CD4-positive, alpha-beta memory T cell (primary cell): Measurements from ENCODE around the gene PBX3. TPM values are rescaled to one million over a fixed set of nuclear protein-coding genes. Genes with fewer than 3 reads are reported as not detected.
A peak's percentile ranks its signal among the peaks of the same experiment; 100 is the strongest.

Experiments
- CTCF ChIA-PET: fragments of 350-600 bp; sonication (Branson Sonifier 250); formaldehyde crosslinking; loops from one replicate; lab custom pipeline; 2021; ENCODE audit warnings: inconsistent platforms; ENCODE audit not compliant: partially characterized antibody; lab: Charles Lee
- POLR2A ChIA-PET: fragments of 350-600 bp; sonication (Branson Sonifier 250); formaldehyde crosslinking; loops from one replicate; lab custom pipeline; 2021; ENCODE audit not compliant: partially characterized antibody; lab: Charles Lee
- DNase-seq, 5 donors: peaks; one replicate each; pipeline versions ENCODE4 v3.0.0 to v3.0.0-alpha.2; 2020 to 2022; ENCODE audit warnings: mixed read lengths in 1 of 5
- H3K27ac ChIP-seq: one replicate; pipeline ENCODE4 v1.7.0; 2013; ENCODE audit warnings: low read depth, low read length
- H3K27me3 ChIP-seq: 2 replicates; pipeline ENCODE4 v1.7.0; 2013; ENCODE audit warnings: mild to moderate bottlenecking, low read length, moderate library complexity; ENCODE audit not compliant: insufficient read depth
- H3K36me3 ChIP-seq: 2 replicates; pipeline ENCODE4 v1.7.0; 2013; ENCODE audit warnings: mild to moderate bottlenecking, low read length, moderate library complexity; ENCODE audit not compliant: insufficient read depth
- H3K4me1 ChIP-seq: 2 replicates; pipeline ENCODE4 v1.7.0; 2013; ENCODE audit warnings: mild to moderate bottlenecking, low read length, moderate library complexity; ENCODE audit not compliant: insufficient read depth
- H3K4me3 ChIP-seq, 2 donors: one replicate each; pipeline ENCODE4 v1.7.0; 2013; ENCODE audit warnings: low read length in 2 of 2, mild to moderate bottlenecking in 1 of 2
- H3K9me3 ChIP-seq, 2 donors: one replicate each; pipeline ENCODE4 v1.7.0; 2013; ENCODE audit warnings: low read length in 2 of 2, control low read depth in 1 of 2; ENCODE audit not compliant: control insufficient read depth in 1 of 2
- H3K27ac Mint-ChIP-seq, 7 donors: one replicate each; pipeline ENCODE4 v1.8.0; 2020 to 2021; ENCODE audit warnings: mixed read lengths in 7 of 7, mild to moderate bottlenecking in 6 of 7, inconsistent platforms in 3 of 7, moderate library complexity in 3 of 7
- H3K27me3 Mint-ChIP-seq, 2 donors: one replicate each; pipeline ENCODE4 v1.8.0; 2020 to 2021; ENCODE audit warnings: mixed read lengths in 2 of 2
- H3K36me3 Mint-ChIP-seq, 2 donors: one replicate each; pipeline ENCODE4 v1.8.0; 2020 to 2021; ENCODE audit warnings: mixed read lengths in 2 of 2, inconsistent platforms in 1 of 2, mild to moderate bottlenecking in 1 of 2
- H3K4me1 Mint-ChIP-seq, 4 donors: one replicate each; pipeline ENCODE4 v1.8.0; 2020 to 2021; ENCODE audit warnings: mixed read lengths in 4 of 4, mild to moderate bottlenecking in 1 of 4
- H3K4me3 Mint-ChIP-seq, 8 donors: one replicate each; pipeline ENCODE4 v1.8.0; 2020 to 2021; ENCODE audit warnings: mixed read lengths in 8 of 8, mild to moderate bottlenecking in 7 of 8, moderate library complexity in 6 of 8, inconsistent platforms in 3 of 8
- H3K9me3 Mint-ChIP-seq, 8 donors: one replicate each; pipeline ENCODE4 v1.8.0; 2020 to 2021; ENCODE audit warnings: mixed read lengths in 8 of 8, mild to moderate bottlenecking in 5 of 8, inconsistent platforms in 3 of 8, moderate library complexity in 1 of 8
- intact Hi-C: fragments of 100-400 bp; cut with micrococcal nuclease; formaldehyde crosslinking; loops from one replicate; pipeline ENCODE4 v1.15.1; 2023
- polyA plus RNA-seq, 2 donors: library from polyadenylated mRNA; unstranded; fragments of 300-500 nt; fragmentation: Illumina TruSeq; gene quantifications; one replicate each; pipeline ENCODE4 v1.2.3, GENCODE V29; 2021
- total RNA-seq, 2 experiments: library from RNA; stranded (reverse); gene quantifications; one replicate each; pipeline ENCODE4 v1.2.3, GENCODE V29; 2021

Gene PBX3
- total and polyA plus RNA-seq, 4 experiments from 2014 or later: 2.2 to 17.0 (median 10.4) TPM

DNA sequence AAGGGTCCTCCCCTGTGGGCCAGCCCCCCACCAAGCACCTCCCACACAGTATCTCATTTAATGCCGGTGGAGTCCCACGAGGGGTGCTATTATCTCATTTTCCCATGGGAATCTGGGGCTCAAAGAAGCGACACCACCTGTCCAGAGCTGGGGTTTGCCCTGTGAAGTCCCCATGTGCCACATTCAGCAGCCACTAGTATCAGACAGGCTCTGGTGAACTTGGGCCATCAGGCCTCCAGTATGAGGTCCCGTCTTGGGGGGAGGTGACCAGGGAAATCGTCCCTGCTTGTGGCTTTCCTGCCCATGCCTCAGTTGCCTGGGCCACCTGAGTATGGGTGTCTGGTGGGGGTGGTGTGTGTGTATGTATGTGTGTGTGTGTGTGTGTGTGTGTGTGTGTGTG is 222.7 kb downstream of the PBX3 start:
- no peak for DNase-seq
- Mint-ChIP-seq H3K27me3 (no peaks in the 10 kb centered on the region), H3K9me3 (peaks cover 0 to 3% (median 1%) of the 10 kb centered on the region in 8 donors), H3K4me1 (no peaks in the 10 kb centered on the region), H3K4me3 (no peak overlapping the region), H3K36me3 (peaks cover 4 to 8% of the 10 kb centered on the region in 2 donors), H3K27ac (no peak overlapping the region)
- H3K36me3 ChIP-seq: no peaks in the 10 kb centered on the region
- ChIA-PET POLR2A (no interaction called here), CTCF (no interaction called here)
- H3K27me3 ChIP-seq: no peaks in the 10 kb centered on the region
- H3K27ac ChIP-seq: no peak overlapping the region
- no peak overlapping the region for H3K4me3 ChIP-seq
- intact Hi-C loops: no loop called here
- no peaks in the 10 kb centered on the region for H3K4me1 ChIP-seq
- H3K9me3 ChIP-seq: no peaks in the 10 kb centered on the region

- Histone ChIP-seq H3K27me3 (no peaks in the 10 kb centered on the region), H3K9me3 (no peaks in the 10 kb centered on the region), H3K27ac (no peak overlapping the region), H3K36me3 (no peaks in the 10 kb centered on the region), H3K4me1 (no peaks in the 10 kb centered on the region), H3K4me3 (no peak overlapping the region)
- H3K4me3 Mint-ChIP-seq: no peak overlapping the region
- peaks cover 0 to 4% (median 1%) of the 10 kb centered on the region in 8 donors for H3K9me3 Mint-ChIP-seq
- ChIA-PET POLR2A (no interaction called here), CTCF (no interaction called here)
- no peak for DNase-seq
- no peak overlapping the region for H3K27ac Mint-ChIP-seq
- peaks cover 4 to 8% of the 10 kb centered on the region in 2 donors for H3K36me3 Mint-ChIP-seq
- intact Hi-C loops: no loop called here
- no peaks in the 10 kb centered on the region for H3K4me1 Mint-ChIP-seq
- no peaks in the 10 kb centered on the region for H3K27me3 Mint-ChIP-seq
Observed at GRCh38 chr9:125970340-125970739, 223.2 kb downstream of the PBX3 start.

- Mint-ChIP-seq H3K4me1 (no peaks in the 10 kb centered on the region), H3K4me3 (no peak overlapping the region), H3K9me3 (peaks cover 0 to 4% (median 3%) of the 10 kb centered on the region in 8 donors), H3K27ac (peak overlapping the region in 1 of 7 donors; percentile 46), H3K27me3 (peaks cover 0 to 1% of the 10 kb centered on the region in 2 donors), H3K36me3 (peaks cover 4% of the 10 kb centered on the region in 2 donors)
- DNase-seq: no peak
- CTCF ChIA-PET: interaction anchor here (0.6 kb wide), 1 partner anchor 38 kb away, joined by 3 read pairs; no protein-coding TSS in a partner anchor
- Histone ChIP-seq H3K27me3 (no peaks in the 10 kb centered on the region), H3K27ac (no peak overlapping the region), H3K36me3 (no peaks in the 10 kb centered on the region), H3K4me3 (no peak overlapping the region), H3K4me1 (no peaks in the 10 kb centered on the region), H3K9me3 (no peaks in the 10 kb centered on the region)
- intact Hi-C loops: no loop called here
- POLR2A ChIA-PET: no interaction called here
Observed at GRCh38 chr9:125971050-125971449, 223.9 kb downstream of the PBX3 start.

DNA sequence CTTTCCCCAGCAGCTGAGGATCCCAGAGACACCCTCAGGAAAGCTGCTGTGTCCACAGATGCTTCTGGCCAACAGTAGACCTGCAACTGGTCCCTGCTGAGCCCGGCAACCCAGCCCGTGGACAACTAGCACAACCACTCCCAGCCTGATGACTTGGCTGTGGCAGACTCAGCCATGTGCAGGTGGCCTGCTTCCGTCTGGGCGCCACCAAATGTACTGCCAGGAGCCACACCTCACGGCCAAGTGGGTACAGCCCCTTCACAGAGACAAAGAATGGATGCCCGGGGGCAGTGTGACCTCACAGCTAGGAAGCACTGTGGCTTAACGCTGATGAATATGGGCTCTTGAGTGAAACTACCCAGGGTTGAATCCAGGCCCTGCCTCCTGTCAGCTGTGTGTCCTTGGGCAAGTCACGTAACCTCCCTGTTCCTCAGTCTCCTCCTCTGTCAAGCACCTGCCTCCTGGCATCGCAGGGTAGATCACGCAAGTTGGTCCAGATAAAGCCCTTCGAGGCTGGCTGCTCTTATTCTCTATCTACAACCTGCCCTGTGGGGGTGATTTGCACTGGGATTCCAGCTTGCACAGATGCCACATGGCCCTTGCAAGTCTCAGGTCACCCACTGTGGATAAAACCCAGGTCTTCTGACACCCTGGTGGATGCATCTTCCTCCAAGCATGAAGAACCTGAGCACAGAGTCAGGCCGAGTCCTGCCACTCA is 225.0 kb downstream of the PBX3 start:
- Mint-ChIP-seq H3K4me1 (no peaks in the 10 kb centered on the region), H3K27ac (no peak overlapping the region), H3K27me3 (peaks cover 0 to 2% of the 10 kb centered on the region in 2 donors), H3K36me3 (peaks cover 0 to 1% of the 10 kb centered on the region in 2 donors), H3K9me3 (peaks cover 0 to 6% (median 4%) of the 10 kb centered on the region in 8 donors), H3K4me3 (no peak overlapping the region)
- no peaks in the 10 kb centered on the region for H3K36me3 ChIP-seq
- no peak overlapping the region for H3K27ac ChIP-seq
- ChIA-PET POLR2A (no interaction called here), CTCF (no interaction called here)
- no peaks in the 10 kb centered on the region for H3K27me3 ChIP-seq
- intact Hi-C loops: no loop called here
- DNase-seq: no peak
- H3K4me3 ChIP-seq: no peak overlapping the region
- H3K9me3 ChIP-seq: no peaks in the 10 kb centered on the region
- no peaks in the 10 kb centered on the region for H3K4me1 ChIP-seq

- H3K27me3 Mint-ChIP-seq: peaks cover 2 to 5% of the 10 kb centered on the region in 2 donors
- H3K27me3 ChIP-seq: no peaks in the 10 kb centered on the region
- no peaks in the 10 kb centered on the region for H3K9me3 ChIP-seq
- CTCF ChIA-PET: no interaction called here
- no peaks in the 10 kb centered on the region for H3K36me3 ChIP-seq
- H3K27ac ChIP-seq: no peak overlapping the region
- no peak overlapping the region for H3K4me3 Mint-ChIP-seq
- intact Hi-C loops: no loop called here
- no peaks in the 10 kb centered on the region for H3K36me3 Mint-ChIP-seq
- H3K4me1 ChIP-seq: no peaks in the 10 kb centered on the region
- peaks cover under 1 to 8% (median 7%) of the 10 kb centered on the region in 8 donors for H3K9me3 Mint-ChIP-seq
- no peak for DNase-seq
- no peaks in the 10 kb centered on the region for H3K4me1 Mint-ChIP-seq
- H3K27ac Mint-ChIP-seq: no peak overlapping the region
- no peak overlapping the region for H3K4me3 ChIP-seq
- POLR2A ChIA-PET: no interaction called here
Observed at GRCh38 chr9:125973547-125973946, 226.4 kb downstream of the PBX3 start.

DNA sequence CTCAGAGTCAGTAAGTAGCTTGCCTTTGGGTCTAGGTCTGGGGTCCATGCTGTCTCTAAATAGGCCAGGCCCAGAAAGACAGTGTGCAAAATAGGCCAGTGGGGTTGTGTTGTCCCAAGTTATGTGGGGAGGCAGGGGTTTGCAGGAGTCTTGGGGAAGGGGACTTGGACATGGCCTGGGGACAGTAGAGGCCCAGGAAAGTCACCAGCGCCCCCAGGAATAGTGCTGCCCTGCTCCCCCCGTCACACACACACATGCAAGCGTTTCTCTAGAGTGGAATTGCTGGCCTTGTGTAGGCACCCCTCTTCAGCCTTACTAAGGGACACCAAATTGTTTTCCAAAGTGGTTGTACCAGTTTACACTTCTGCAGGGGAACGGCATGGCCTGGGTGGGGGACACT is 227.5 kb downstream of the PBX3 start:
- no peak for DNase-seq
- ChIA-PET CTCF (no interaction called here), POLR2A (no interaction called here)
- H3K27ac ChIP-seq: no peak overlapping the region
- Mint-ChIP-seq H3K4me3 (no peak overlapping the region), H3K36me3 (peaks cover 0 to 4% of the 10 kb centered on the region in 2 donors), H3K4me1 (no peaks in the 10 kb centered on the region), H3K27ac (no peak overlapping the region), H3K9me3 (peaks cover 5 to 17% (median 14%) of the 10 kb centered on the region in 8 donors), H3K27me3 (peaks cover 4 to 7% of the 10 kb centered on the region in 2 donors)
- intact Hi-C loops: no loop called here
- H3K4me3 ChIP-seq: no peak overlapping the region
- H3K4me1 ChIP-seq: no peaks in the 10 kb centered on the region
- no peaks in the 10 kb centered on the region for H3K9me3 ChIP-seq
- H3K36me3 ChIP-seq: no peaks in the 10 kb centered on the region
- no peaks in the 10 kb centered on the region for H3K27me3 ChIP-seq

DNA sequence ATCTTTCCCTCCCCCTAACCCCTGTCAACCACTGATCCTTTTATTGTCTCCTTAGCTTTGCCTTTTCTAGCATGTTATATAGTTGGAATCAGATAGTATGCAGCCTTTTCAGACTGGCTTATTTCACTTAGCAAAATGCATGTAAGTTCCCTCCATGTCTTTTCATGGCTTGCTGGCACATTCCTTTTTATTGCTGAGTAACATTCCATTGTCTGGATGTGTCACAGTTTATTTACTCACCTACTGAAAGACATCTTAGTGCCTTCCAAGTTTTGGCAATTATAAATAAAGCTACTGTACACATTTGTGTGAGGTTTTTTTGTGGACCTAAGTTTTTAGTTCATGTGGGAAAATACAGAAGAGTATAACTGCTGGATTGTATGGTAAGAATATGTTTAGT is 230.1 kb downstream of the PBX3 start:
- Mint-ChIP-seq H3K27me3 (peaks cover 10% of the 10 kb centered on the region in 2 donors), H3K36me3 (peaks cover 0 to 4% of the 10 kb centered on the region in 2 donors), H3K27ac (no peak overlapping the region), H3K4me1 (no peaks in the 10 kb centered on the region), H3K9me3 (peaks cover 5 to 32% (median 27%) of the 10 kb centered on the region in 8 donors), H3K4me3 (no peak overlapping the region)
- no peak for DNase-seq
- ChIA-PET CTCF (no interaction called here), POLR2A (no interaction called here)
- H3K4me3 ChIP-seq: no peak overlapping the region
- H3K9me3 ChIP-seq: no peaks in the 10 kb centered on the region
- H3K27me3 ChIP-seq: no peaks in the 10 kb centered on the region
- no peak overlapping the region for H3K27ac ChIP-seq
- intact Hi-C loops: no loop called here
- no peaks in the 10 kb centered on the region for H3K4me1 ChIP-seq
- H3K36me3 ChIP-seq: no peaks in the 10 kb centered on the region
